ENCODE results near the gene LEFTY2. TPM values are rescaled to one million over a fixed set of nuclear protein-coding genes. Genes with fewer than 3 reads are reported as not detected.

The LEFTY2 gene
- total RNA-seq, 2 donors from 2014 or later: 0.12 to 0.53 TPM

- no peak overlapping the region for H3K4me3 ChIP-seq
- H3K4me1 ChIP-seq: peaks cover 7% of the 10 kb centered on the region
- no peaks in the 10 kb centered on the region for H3K9me3 ChIP-seq
- intact Hi-C loops (cut with DNase I): loop anchor here (2.0 to 5.0 kb wide), 3 partner anchors 64 to 433 kb away; no protein-coding TSS in a partner anchor
- peak; percentile 97 for TF ChIP-seq CTCF (IDR thresholded peaks at IDR 0.05)
- peak; percentile 71 for DNase-seq
- H3K27ac ChIP-seq: no peak overlapping the region
- H3K27me3 ChIP-seq: no peaks in the 10 kb centered on the region
- no peaks in the 10 kb centered on the region for H3K36me3 ChIP-seq
- H3K9ac ChIP-seq (ENCODE audit: low read depth in 2 of 2, low read length in 2 of 2): peak overlapping the region; percentile 24 to 68
Observed at GRCh38 chr1:225911191-225912130, 29.6 kb downstream of the LEFTY2 start.

- H3K27me3 ChIP-seq: no peaks in the 10 kb centered on the region
- H3K36me3 ChIP-seq: no peaks in the 10 kb centered on the region
- no peak overlapping the region for H3K27ac ChIP-seq
- DNase-seq: no peak
- no peaks in the 10 kb centered on the region for H3K9me3 ChIP-seq
- peaks cover 7% of the 10 kb centered on the region for H3K4me1 ChIP-seq
- H3K4me3 ChIP-seq: no peak overlapping the region
- H3K9ac ChIP-seq (ENCODE audit: low read depth in 2 of 2, low read length in 2 of 2): no peak overlapping the region
- no peak for TF ChIP-seq CTCF (IDR thresholded peaks at IDR 0.05)
- intact Hi-C loops (cut with DNase I): no loop called here
Observed at GRCh38 chr1:225909477-225909876, 31.5 kb downstream of the LEFTY2 start.

- no peak for DNase-seq
- H3K4me3 ChIP-seq: no peak overlapping the region
- H3K27ac ChIP-seq: no peak overlapping the region
- peaks cover 7% of the 10 kb centered on the region for H3K4me1 ChIP-seq
- no peaks in the 10 kb centered on the region for H3K27me3 ChIP-seq
- TF ChIP-seq CTCF (IDR thresholded peaks at IDR 0.05): no peak
- no peak overlapping the region for H3K9ac ChIP-seq (ENCODE audit: low read depth in 2 of 2, low read length in 2 of 2)
- intact Hi-C loops (cut with DNase I): no loop called here
- H3K9me3 ChIP-seq: no peaks in the 10 kb centered on the region
- H3K36me3 ChIP-seq: no peaks in the 10 kb centered on the region
Observed at GRCh38 chr1:225908773-225909172, 32.2 kb downstream of the LEFTY2 start.

- H3K4me1 ChIP-seq: peaks cover 7% of the 10 kb centered on the region
- no peak overlapping the region for H3K27ac ChIP-seq
- DNase-seq: no peak
- intact Hi-C loops (cut with DNase I): no loop called here
- no peak overlapping the region for H3K4me3 ChIP-seq
- no peak overlapping the region for H3K9ac ChIP-seq (ENCODE audit: low read depth in 2 of 2, low read length in 2 of 2)
- no peak for TF ChIP-seq CTCF (IDR thresholded peaks at IDR 0.05)
- H3K36me3 ChIP-seq: no peaks in the 10 kb centered on the region
- no peaks in the 10 kb centered on the region for H3K27me3 ChIP-seq
- no peaks in the 10 kb centered on the region for H3K9me3 ChIP-seq
Observed at GRCh38 chr1:225908013-225908640, 32.9 kb downstream of the LEFTY2 start.

- intact Hi-C loops (cut with DNase I): no loop called here
- no peak overlapping the region for H3K4me3 ChIP-seq
- H3K36me3 ChIP-seq: no peaks in the 10 kb centered on the region
- peaks cover 7% of the 10 kb centered on the region for H3K4me1 ChIP-seq
- H3K9ac ChIP-seq (ENCODE audit: low read depth in 2 of 2, low read length in 2 of 2): no peak overlapping the region
- H3K27me3 ChIP-seq: no peaks in the 10 kb centered on the region
- no peak overlapping the region for H3K27ac ChIP-seq
- H3K9me3 ChIP-seq: no peaks in the 10 kb centered on the region
- no peak for DNase-seq
- no peak for TF ChIP-seq CTCF (IDR thresholded peaks at IDR 0.05)
Observed at GRCh38 chr1:225907341-225907740, 33.7 kb downstream of the LEFTY2 start.
